ENCODE measurements around the gene MMP12.
"Not testable (repeated sequence)": the region's sequence is repeated elsewhere in the genome, so short reads cannot be mapped to it uniquely, and the experiment has no call there.

Gene MMP12

GRCh38 chr11:102879801-102880200 is 5.0 kb upstream of the MMP12 start:
- FAIRE-seq (no peak), DNase-seq (ENCODE audit: insufficient read length, low spot score) (no peak)
- no peak for TF ChIP-seq POLR2A (IDR thresholded peaks at IDR 0.05; ENCODE audit: low read depth, low read length)

- FAIRE-seq (no peak), DNase-seq (ENCODE audit: insufficient read length, low spot score) (no peak)
- no peak for TF ChIP-seq POLR2A (IDR thresholded peaks at IDR 0.05; ENCODE audit: low read depth, low read length)
Observed at GRCh38 chr11:102878595-102878994, 3.8 kb upstream of the MMP12 start.

GRCh38 chr11:102869354-102869964 is 5.3 kb downstream of the MMP12 start:
- DNase-seq (ENCODE audit: insufficient read length, low spot score) = not testable (repeated sequence)

GRCh38 chr11:102868339-102868738 is 6.4 kb downstream of the MMP12 start:
- TF ChIP-seq POLR2A (IDR thresholded peaks at IDR 0.05; ENCODE audit: low read depth, low read length) = no peak
- no peak for DNase-seq (ENCODE audit: insufficient read length, low spot score)
- no peak for FAIRE-seq

More at GRCh38 chr11:102869354-102869964, 5.3 kb downstream of the MMP12 start:
- not testable (repeated sequence) for FAIRE-seq

GRCh38 chr11:102864724-102865123 is 10.1 kb downstream of the MMP12 start:
- FAIRE-seq (no peak), DNase-seq (ENCODE audit: insufficient read length, low spot score) (no peak)
- no peak for TF ChIP-seq POLR2A (IDR thresholded peaks at IDR 0.05; ENCODE audit: low read depth, low read length)

GRCh38 chr11:102853956-102854355 is 20.8 kb downstream of the MMP12 start:
- TF ChIP-seq POLR2A (IDR thresholded peaks at IDR 0.05; ENCODE audit: low read depth, low read length) = no peak
- no peak for FAIRE-seq
- no peak for DNase-seq (ENCODE audit: insufficient read length, low spot score)

GRCh38 chr11:102853055-102853454 is 21.7 kb downstream of the MMP12 start:
- no peak for TF ChIP-seq POLR2A (IDR thresholded peaks at IDR 0.05; ENCODE audit: low read depth, low read length)
- no peak for DNase-seq (ENCODE audit: insufficient read length, low spot score)

GRCh38 chr11:102850973-102851745 is 23.6 kb downstream of the MMP12 start:
- TF ChIP-seq POLR2A (IDR thresholded peaks at IDR 0.05; ENCODE audit: low read depth, low read length) = no peak
- DNase-seq (ENCODE audit: insufficient read length, low spot score) (peak; percentile 4), FAIRE-seq (peak; percentile 62)

More at GRCh38 chr11:102853055-102853454, 21.7 kb downstream of the MMP12 start:
- FAIRE-seq = no peak

GRCh38 chr11:102849311-102849710 is 25.5 kb downstream of the MMP12 start:
- DNase-seq (ENCODE audit: insufficient read length, low spot score) (no peak), FAIRE-seq (no peak)

GRCh38 chr11:102846292-102846691 is 28.5 kb downstream of the MMP12 start:
- DNase-seq (ENCODE audit: insufficient read length, low spot score) (no peak), FAIRE-seq (no peak)
- TF ChIP-seq POLR2A (IDR thresholded peaks at IDR 0.05; ENCODE audit: low read depth, low read length) = no peak

More at GRCh38 chr11:102849311-102849710, 25.5 kb downstream of the MMP12 start:
- TF ChIP-seq POLR2A (IDR thresholded peaks at IDR 0.05; ENCODE audit: low read depth, low read length) = no peak

- DNase-seq (ENCODE audit: insufficient read length, low spot score) (no peak), FAIRE-seq (no peak)
- TF ChIP-seq POLR2A (IDR thresholded peaks at IDR 0.05; ENCODE audit: low read depth, low read length) = no peak
Observed at GRCh38 chr11:102843489-102843888, 31.3 kb downstream of the MMP12 start, which contains the start of gene MMP3. MMP3 (minus strand) TSS chr11:102843609; CDS start chr11:102843546, 63 bp downstream.

GRCh38 chr11:102842930-102843329 is 31.9 kb downstream of the MMP12 start:
- TF ChIP-seq POLR2A (IDR thresholded peaks at IDR 0.05; ENCODE audit: low read depth, low read length) = no peak
- DNase-seq (ENCODE audit: insufficient read length, low spot score) (no peak), FAIRE-seq (no peak)

GRCh38 chr11:102840018-102840417 is 34.8 kb downstream of the MMP12 start:
- TF ChIP-seq POLR2A (IDR thresholded peaks at IDR 0.05; ENCODE audit: low read depth, low read length) = no peak
- FAIRE-seq = no peak
- no peak for DNase-seq (ENCODE audit: insufficient read length, low spot score)

- FAIRE-seq = no peak
- no peak for DNase-seq (ENCODE audit: insufficient read length, low spot score)
- no peak for TF ChIP-seq POLR2A (IDR thresholded peaks at IDR 0.05; ENCODE audit: low read depth, low read length)
Observed at GRCh38 chr11:102837646-102838045, 37.1 kb downstream of the MMP12 start.

- no peak for DNase-seq (ENCODE audit: insufficient read length, low spot score)
- no peak for FAIRE-seq
- no peak for TF ChIP-seq POLR2A (IDR thresholded peaks at IDR 0.05; ENCODE audit: low read depth, low read length)
Observed at GRCh38 chr11:102837156-102837555, 37.6 kb downstream of the MMP12 start.

Measured in H54 (cell line).